ENCODE results near the gene BCAR1. TPM values are rescaled to one million over a fixed set of nuclear protein-coding genes. Genes with fewer than 3 reads are reported as not detected.

Gene BCAR1
- total and polyA plus RNA-seq, 10 of the 15 experiments (the other 5 are each of a cell fraction or from before 2014, with no cell fraction given): 0.13 to 14.1 (median 2.8) TPM; not detected in 1

DNA sequence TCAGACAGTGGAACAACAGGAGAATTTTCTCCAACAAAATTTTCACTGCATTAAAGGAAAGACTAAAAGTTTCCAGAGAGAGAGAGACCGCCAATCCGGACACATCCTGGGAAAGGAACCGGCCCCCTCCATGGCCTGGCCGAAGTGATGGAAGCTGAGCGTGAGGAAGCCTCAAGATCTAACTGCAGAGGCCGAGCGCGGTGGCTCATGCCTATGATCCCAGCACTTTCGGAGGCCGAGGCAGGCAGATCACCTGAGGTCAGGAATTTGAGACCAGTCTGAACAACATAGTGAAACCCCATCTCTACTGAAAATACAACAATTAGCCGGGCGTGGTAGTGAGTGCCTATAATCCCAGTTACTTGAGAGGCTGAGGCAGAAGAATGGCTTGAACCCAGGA, 48.3 kb downstream of the BCAR1 start:
- no peak for FAIRE-seq
- H2AFZ ChIP-seq (ENCODE audit: control insufficient read depth, low read depth, low read length): no peak overlapping the region
- no peaks in the 10 kb centered on the region for H3K36me3 ChIP-seq (ENCODE audit: control insufficient read depth in 2 of 2, insufficient read depth in 2 of 2, low read length in 1 of 2)
- BruUV-seq (replicated peaks): no TSS peak
- peaks cover 8% of the 10 kb centered on the region for H3K4me1 ChIP-seq (ENCODE audit: control insufficient read depth, insufficient read depth, low read length)
- H3K4me2 ChIP-seq (ENCODE audit: control insufficient read depth, insufficient read depth): no peak overlapping the region
- H3K27me3 ChIP-seq (replicated peaks in 1 of 2; ENCODE audit: control insufficient read depth in 2 of 2, insufficient read depth in 2 of 2, low read length in 1 of 2): peaks cover 0 to 4% of the 10 kb centered on the region in 2 experiments; a peak in 3 of 4 replicates
- no peak overlapping the region for H3K27ac ChIP-seq (ENCODE audit: control insufficient read depth, insufficient read depth)
- WGBS (ENCODE audit: insufficient coverage, insufficient replicate concordance, low lambda C conversion rate, missing lambda C conversion rate): 89% methylated on average over 12 of the region's 12 CpGs
- H3K9ac ChIP-seq (ENCODE audit: control insufficient read depth, insufficient read depth, low read length): no peak overlapping the region
- no peak overlapping the region for H3K4me3 ChIP-seq
- POLR2A ChIA-PET: no interaction called here
- no peaks in the 10 kb centered on the region for H3K9me3 ChIP-seq (replicated peaks; ENCODE audit: control insufficient read depth, insufficient read depth, low read length)
- TF ChIP-seq ZZZ3 (IDR thresholded peaks at IDR 0.05; ENCODE audit: control insufficient read depth, insufficient read length, low read depth) (no peak), RAD21 (IDR thresholded peaks at IDR 0.05; ENCODE audit: insufficient read depth, low read depth, low read length) (no peak), CUX1 (IDR thresholded peaks at IDR 0.05; ENCODE audit: insufficient replicate concordance, low read depth, low read length) (no peak), ZBTB4 (CRISPR knock-in tag; IDR thresholded peaks at IDR 0.05) (no peak), MTA2 (IDR thresholded peaks at IDR 0.05; ENCODE audit: low read depth) (no peak), E2F4 (IDR thresholded peaks at IDR 0.05; ENCODE audit: low read depth, low read length) (no peak), RUNX3 (IDR thresholded peaks at IDR 0.05; ENCODE audit: low read length) (no peak), JUND (IDR thresholded peaks at IDR 0.05; ENCODE audit: low read depth, low read length) (no peak), NFYB (IDR thresholded peaks at IDR 0.05; ENCODE audit: insufficient read depth, low read depth, low read length) (no peak), NR2C1 (IDR thresholded peaks at IDR 0.05) (no peak), BRCA1 (IDR thresholded peaks at IDR 0.05; ENCODE audit: low read depth, low read length) (no peak), CREM (IDR thresholded peaks at IDR 0.05; ENCODE audit: low read depth) (no peak), ZNF217 (IDR thresholded peaks at IDR 0.05) (no peak), SIX5 (IDR thresholded peaks at IDR 0.05; ENCODE audit: low read depth, low read length, severe bottlenecking) (no peak)
- RAD21 ChIA-PET (ENCODE audit: unreplicated experiment): no interaction called here
- no peak for ATAC-seq
- intact Hi-C loops (cut with micrococcal nuclease; ENCODE audit: unreplicated experiment): loop anchor here (2.0 kb wide), 1 partner anchor 18 kb away; no protein-coding TSS in a partner anchor
- H4K20me1 ChIP-seq (ENCODE audit: control insufficient read depth, insufficient read depth): no peaks in the 10 kb centered on the region
- H3K79me2 ChIP-seq (ENCODE audit: control insufficient read depth, insufficient read depth, low read length): no peaks in the 10 kb centered on the region
- DNase-seq (ENCODE audit: low read depth, low spot score): no peak
- in situ Hi-C loops (cut with MboI): loop anchor here (5.0 kb wide), 1 partner anchor 184 kb away; no protein-coding TSS in a partner anchor
- SMC1A ChIA-PET (ENCODE audit: uncharacterized antibody, unreplicated experiment): interaction anchor here (1.1 kb wide), 1 partner anchor 418 kb away, joined by 4 read pairs; no protein-coding TSS in a partner anchor
- CTCF ChIA-PET: interaction anchor here (1.1 to 7.9 kb wide), 3 partner anchors 179 to 262 kb away, joined by 3 to 170 read pairs (median 4); no protein-coding TSS in a partner anchor
